GM23338 (cell line): ENCODE data around the gene SETBP1.

ENCODE experiments used
- CREB1 ChIP-seq: fragments of 250-450 bp; sonication (Bioruptor Pico); IDR thresholded peaks from 2 replicates; pipeline ENCODE4 v1.5.0; 2020; ENCODE audit warnings: low read depth, mild to moderate bottlenecking, moderate library complexity
- CTCF ChIP-seq, 2 experiments: fragments of 200-600 bp in 1 of 2; sonication (generic) in 1 of 2; conservative IDR thresholded peaks; 2 replicates each; pipeline versions ENCODE4 v1.5.1 to v1.6.1; 2016 to 2017; ENCODE audit warnings: antibody characterized with exemption in 2 of 2, low read depth in 2 of 2, mild to moderate bottlenecking in 2 of 2, moderate library complexity in 1 of 2
- ETS1 ChIP-seq: IDR thresholded peaks from 2 replicates; pipeline ENCODE4 v1.6.1; 2016; ENCODE audit warnings: antibody characterized with exemption
- EZH2 ChIP-seq: fragments of 200-600 bp; sonication (generic); IDR thresholded peaks from one replicate; pipeline ENCODE4 v1.8.0; 2017; ENCODE audit warnings: antibody characterized with exemption, mild to moderate bottlenecking, low read depth; ENCODE audit not compliant: unreplicated experiment
- EZH2phosphoT487 ChIP-seq: fragments of 200-600 bp; sonication (generic); IDR thresholded peaks from one replicate; pipeline ENCODE4 v1.8.1; 2018; ENCODE audit warnings: antibody characterized with exemption; ENCODE audit not compliant: unreplicated experiment
- JUNB ChIP-seq: IDR thresholded peaks from one replicate; pipeline ENCODE4 v1.6.1; 2016; ENCODE audit warnings: antibody characterized with exemption; ENCODE audit not compliant: unreplicated experiment
- POLR2AphosphoS5 ChIP-seq: IDR thresholded peaks from 2 replicates; pipeline ENCODE4 v1.6.1; 2016; ENCODE audit warnings: antibody characterized with exemption, low read depth
- REST ChIP-seq: IDR thresholded peaks from one replicate; pipeline ENCODE4 v1.6.1; 2018; ENCODE audit warnings: antibody characterized with exemption; ENCODE audit not compliant: unreplicated experiment
- ZNF114 ChIP-seq: fragments of 250-450 bp; sonication (Bioruptor Pico); IDR thresholded peaks from 2 replicates; pipeline ENCODE4 v1.5.0; 2020; ENCODE audit warnings: mild to moderate bottlenecking, moderate library complexity
- ZNF331 ChIP-seq: fragments of 250-450 bp; sonication (Bioruptor Pico); IDR thresholded peaks from 2 replicates; pipeline ENCODE4 v1.5.0; 2020; ENCODE audit warnings: low read depth, mild to moderate bottlenecking, moderate library complexity

- TF ChIP-seq CTCF (conservative IDR thresholded peaks at IDR 0.05; ENCODE audit: low read depth in 2 of 2): no peak
- no peak for TF ChIP-seq EZH2
- no peak for TF ChIP-seq POLR2AphosphoS5
- TF ChIP-seq EZH2phosphoT487: no peak
- no peak for TF ChIP-seq REST
- TF ChIP-seq ZNF331 (CRISPR knock-in tag): no peak
- TF ChIP-seq JUNB: peak; percentile 71
- no peak for TF ChIP-seq ETS1
- TF ChIP-seq CREB1 (CRISPR knock-in tag): no peak
- TF ChIP-seq ZNF114 (CRISPR knock-in tag): no peak
Observed at GRCh38 chr18:44816050-44816449, 135.4 kb downstream of the SETBP1 start.
